ENCODE results near the gene BTNL3.
"Not testable (repeated sequence)": the region's sequence is repeated elsewhere in the genome, so short reads cannot be mapped to it uniquely, and the experiment has no call there.

BTNL3 gene

GRCh38 chr5:180988592-180988991, at the start of gene BTNL3:
TSS of gene BTNL3 (plus strand) at chr5:180988846. CDS start at chr5:180989029, 183 bp downstream.
- no peak for DNase-seq (ENCODE audit: low read depth)

- DNase-seq (ENCODE audit: low read depth): no peak
These were observed 38.2 kb upstream of the BTNL3 start for GRCh38 chr5:180950291-180950949.

- DNase-seq (ENCODE audit: low read depth): no peak
These were observed 29.0 kb upstream of the BTNL3 start for GRCh38 chr5:180959661-180960060.

- no peak for DNase-seq (ENCODE audit: low read depth)
These were observed 28.4 kb upstream of the BTNL3 start for GRCh38 chr5:180960209-180960608.

GRCh38 chr5:180969406-180969805, 19.2 kb upstream of the BTNL3 start:
- DNase-seq (ENCODE audit: low read depth): no peak

- no peak for DNase-seq (ENCODE audit: low read depth)
These were observed 18.3 kb upstream of the BTNL3 start for GRCh38 chr5:180970336-180970735.

- DNase-seq (ENCODE audit: low read depth): no peak
These were observed 17.8 kb upstream of the BTNL3 start for GRCh38 chr5:180970875-180971274.

- no peak for DNase-seq (ENCODE audit: low read depth)
These were observed 13.9 kb upstream of the BTNL3 start for GRCh38 chr5:180974612-180975315.

GRCh38 chr5:180975338-180975737, 13.3 kb upstream of the BTNL3 start:
- DNase-seq (ENCODE audit: low read depth): no peak

GRCh38 chr5:180976518-180976917, 12.1 kb upstream of the BTNL3 start:
- no peak for DNase-seq (ENCODE audit: low read depth)

GRCh38 chr5:180977852-180978251, 10.8 kb upstream of the BTNL3 start:
- DNase-seq (ENCODE audit: low read depth): no peak

- DNase-seq (ENCODE audit: low read depth): no peak
These were observed 6.5 kb upstream of the BTNL3 start for GRCh38 chr5:180982008-180982741.

GRCh38 chr5:180988016-180988415, 630 bp upstream of the BTNL3 start:
- no peak for DNase-seq (ENCODE audit: low read depth)

GRCh38 chr5:180990086-180990881, 1.6 kb downstream of the BTNL3 start:
- no peak for DNase-seq (ENCODE audit: low read depth)

- DNase-seq (ENCODE audit: low read depth): no peak
These were observed 2.2 kb downstream of the BTNL3 start for GRCh38 chr5:180990882-180991242.

- no peak for DNase-seq (ENCODE audit: low read depth)
These were observed 13.3 kb downstream of the BTNL3 start for GRCh38 chr5:181001947-181002346.

- DNase-seq (ENCODE audit: low read depth): no peak
These were observed 17.1 kb downstream of the BTNL3 start for GRCh38 chr5:181005791-181006190.

GRCh38 chr5:181008136-181008535, 19.5 kb downstream of the BTNL3 start:
- no peak for DNase-seq (ENCODE audit: low read depth)

- DNase-seq (ENCODE audit: low read depth): not testable (repeated sequence)
These were observed 21.4 kb downstream of the BTNL3 start for GRCh38 chr5:181010018-181010417.

GRCh38 chr5:181014654-181015053, 26.0 kb downstream of the BTNL3 start:
- DNase-seq (ENCODE audit: low read depth): not testable (repeated sequence)

GRCh38 chr5:181017448-181017847, 28.8 kb downstream of the BTNL3 start:
- not testable (repeated sequence) for DNase-seq (ENCODE audit: low read depth)

GRCh38 chr5:181020688-181021087, 32.0 kb downstream of the BTNL3 start:
- no peak for DNase-seq (ENCODE audit: low read depth)

Data from amniotic epithelial cell (primary cell).